GM23248 (cell line): Measurements from ENCODE around the gene WDR49. TPM values are rescaled to one million over a fixed set of nuclear protein-coding genes. Genes with fewer than 3 reads are reported as not detected.

ENCODE experiments used
- DNase-seq: peaks from one replicate; pipeline ENCODE4 v3.0.0-alpha.2; 2015
- H2AFZ ChIP-seq: fragments of 200-600 bp; sonication (generic); 2 replicates; pipeline ENCODE4 v1.6.1; 2016; ENCODE audit warnings: antibody characterized with exemption
- H3F3A ChIP-seq: fragments of 200-600 bp; sonication (generic); 2 replicates; pipeline ENCODE4 v1.6.1; 2016; ENCODE audit warnings: mild to moderate bottlenecking, antibody characterized with exemption, mixed run types; ENCODE audit not compliant: insufficient read depth
- H3K27ac ChIP-seq: fragments of 200-600 bp; sonication (generic); 2 replicates; pipeline ENCODE4 v1.5.1; 2016; ENCODE audit warnings: mild to moderate bottlenecking
- H3K27me3 ChIP-seq: fragments of 200-600 bp; sonication (generic); replicated peaks from 2 replicates; pipeline ENCODE4 v1.6.1; 2016; ENCODE audit warnings: mild to moderate bottlenecking; ENCODE audit not compliant: insufficient read depth
- H3K36me3 ChIP-seq: fragments of 200-600 bp; sonication (generic); 2 replicates; pipeline ENCODE4 v1.6.1; 2016; ENCODE audit warnings: low read depth, mild to moderate bottlenecking
- H3K4me1 ChIP-seq: fragments of 200-600 bp; sonication (generic); 2 replicates; pipeline ENCODE4 v1.6.1; 2016; ENCODE audit warnings: mild to moderate bottlenecking; ENCODE audit not compliant: insufficient read depth
- H3K4me2 ChIP-seq: fragments of 200-600 bp; sonication (generic); one replicate; pipeline ENCODE4 v1.6.1; 2016; ENCODE audit warnings: mild to moderate bottlenecking; ENCODE audit not compliant: unreplicated experiment
- H3K4me3 ChIP-seq: fragments of 200-600 bp; sonication (generic); 2 replicates; pipeline ENCODE4 v1.5.1; 2016; ENCODE audit warnings: mild to moderate bottlenecking
- H3K79me2 ChIP-seq: fragments of 200-600 bp; sonication (generic); 2 replicates; pipeline ENCODE4 v1.6.1; 2016; ENCODE audit warnings: mild to moderate bottlenecking; ENCODE audit not compliant: insufficient read depth
- H3K9ac ChIP-seq: fragments of 200-600 bp; sonication (generic); 2 replicates; pipeline ENCODE4 v1.6.1; 2016; ENCODE audit warnings: mild to moderate bottlenecking
- H3K9me2 ChIP-seq: fragments of 200-600 bp; sonication (generic); 2 replicates; pipeline ENCODE4 v1.6.1; 2016; ENCODE audit warnings: mixed run types, mild to moderate bottlenecking, moderate library complexity; ENCODE audit not compliant: insufficient read depth
- H3K9me3 ChIP-seq: fragments of 200-600 bp; sonication (generic); one replicate; pipeline ENCODE4 v1.6.1; 2017; ENCODE audit warnings: low read depth
- H4K20me1 ChIP-seq: fragments of 200-600 bp; sonication (generic); 2 replicates; pipeline ENCODE4 v1.6.0; 2016; ENCODE audit not compliant: insufficient read depth
- EZH2 ChIP-seq: fragments of 200-600 bp; sonication (generic); IDR thresholded peaks from 2 replicates; pipeline ENCODE4 v1.6.1; 2018; ENCODE audit warnings: antibody characterized with exemption, mild to moderate bottlenecking; ENCODE audit not compliant: insufficient read depth, poor library complexity, severe bottlenecking
- EZH2phosphoT487 ChIP-seq: fragments of 200-600 bp; sonication (generic); IDR thresholded peaks from 2 replicates; pipeline ENCODE4 v1.6.1; 2018; ENCODE audit warnings: antibody characterized with exemption, moderate library complexity, mild to moderate bottlenecking, low read depth; ENCODE audit not compliant: insufficient read depth
- WGBS, 2 experiments: methylation state at CpG; one replicate each; pipeline ENCODE4 v1.1.6; 2015 to 2017; ENCODE audit warnings: low lambda C conversion rate in 2 of 2, low coverage in 1 of 2; ENCODE audit errors: missing lambda C conversion rate in 2 of 2; 5-methylcytosine and 5-hydroxymethylcytosine counted together
- in situ Hi-C: fragments of 300-500 bp; cut with MboI; formaldehyde crosslinking; loops from 2 replicates; pipeline ENCODE4 v1.15.0; 2020
- polyA plus RNA-seq: library from polyadenylated mRNA; unstranded; fragments of >200 nt; fragmentation: Nextera tagmentation; extraction: Ambion mirVana; gene quantifications from 2 replicates; pipeline ENCODE4 v1.2.1, GENCODE V29; 2016
- total RNA-seq: library from RNA; depleted of rRNA; stranded (reverse); fragments of >200 nt; shearing (Covaris generic); gene quantifications from 2 replicates; pipeline ENCODE4 v1.2.3, GENCODE V29; 2014

Gene WDR49
- total and polyA plus RNA-seq, 2 experiments from 2014 or later = not detected

DNA sequence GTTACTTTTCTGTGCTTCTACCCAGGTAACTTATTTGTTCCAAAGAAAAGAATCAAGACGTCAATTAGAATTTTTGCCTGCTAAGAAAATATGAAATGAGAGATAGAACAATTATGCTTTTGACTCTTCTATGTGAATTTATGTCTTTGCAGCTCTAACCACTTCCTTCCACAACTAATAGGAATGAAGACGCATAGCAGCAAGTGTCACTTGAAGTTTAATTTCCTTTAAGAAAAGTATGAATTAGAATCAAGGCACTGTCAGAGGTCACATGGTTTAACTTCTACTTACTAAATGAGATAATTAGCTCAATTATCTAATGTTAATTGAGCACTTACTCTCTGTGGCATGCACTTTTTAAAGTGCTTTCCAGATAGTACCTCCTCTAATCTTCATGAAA is 3.3 kb downstream of the WDR49 start:
- Histone ChIP-seq H3K27ac (no peak overlapping the region), H3K27me3 (no peaks in the 10 kb centered on the region), H3K9me2 (no peaks in the 10 kb centered on the region), H2AFZ (no peak overlapping the region), H3K9me3 (no peaks in the 10 kb centered on the region), H3K36me3 (no peaks in the 10 kb centered on the region), H3K9ac (no peak overlapping the region), H3K4me1 (no peaks in the 10 kb centered on the region), H3K79me2 (no peaks in the 10 kb centered on the region), H3F3A (no peaks in the 10 kb centered on the region), H4K20me1 (no peaks in the 10 kb centered on the region), H3K4me2 (no peak overlapping the region), H3K4me3 (no peak overlapping the region)
- no peak for DNase-seq
- no peak for TF ChIP-seq EZH2
- no peak for TF ChIP-seq EZH2phosphoT487
- WGBS, 2 experiments = 54 to 66% methylated on average over 2 of the region's 2 CpGs
- in situ Hi-C loops = no loop called here

DNA sequence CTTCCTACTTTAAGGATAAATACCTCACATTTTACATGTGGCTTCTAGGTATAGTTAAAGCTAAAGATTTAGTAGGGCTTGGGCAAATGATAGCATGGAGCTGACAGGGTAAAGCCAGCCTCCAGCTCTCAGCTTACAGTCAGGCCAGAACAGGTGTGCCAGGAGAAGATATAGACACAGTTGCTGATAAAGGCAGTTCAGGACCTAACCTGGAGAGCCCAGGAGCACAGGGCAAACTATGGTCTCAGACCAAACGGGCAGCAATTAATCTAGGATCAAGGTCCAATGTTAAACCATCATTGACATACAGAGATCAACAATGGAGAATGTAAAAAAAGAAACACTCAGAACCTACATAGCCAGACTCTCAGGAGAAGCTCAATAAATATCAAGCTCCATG is 4.0 kb downstream of the WDR49 start:
- no peaks in the 10 kb centered on the region for H3K9me2 ChIP-seq
- no peak for DNase-seq
- no peak overlapping the region for H2AFZ ChIP-seq
- H3K79me2 ChIP-seq = no peaks in the 10 kb centered on the region
- no peaks in the 10 kb centered on the region for H3K27me3 ChIP-seq
- H3K9me3 ChIP-seq = no peaks in the 10 kb centered on the region
- H4K20me1 ChIP-seq = no peaks in the 10 kb centered on the region
- H3K4me3 ChIP-seq = no peak overlapping the region
- H3K36me3 ChIP-seq = no peaks in the 10 kb centered on the region
- no peaks in the 10 kb centered on the region for H3F3A ChIP-seq
- 0 to 10% methylated on average over 1 of the region's 1 CpG for WGBS, 2 experiments
- no peak overlapping the region for H3K9ac ChIP-seq
- in situ Hi-C loops = no loop called here
- TF ChIP-seq EZH2phosphoT487 = no peak
- TF ChIP-seq EZH2 = no peak
- no peak overlapping the region for H3K4me2 ChIP-seq
- H3K4me1 ChIP-seq = no peaks in the 10 kb centered on the region
- H3K27ac ChIP-seq = no peak overlapping the region

DNA sequence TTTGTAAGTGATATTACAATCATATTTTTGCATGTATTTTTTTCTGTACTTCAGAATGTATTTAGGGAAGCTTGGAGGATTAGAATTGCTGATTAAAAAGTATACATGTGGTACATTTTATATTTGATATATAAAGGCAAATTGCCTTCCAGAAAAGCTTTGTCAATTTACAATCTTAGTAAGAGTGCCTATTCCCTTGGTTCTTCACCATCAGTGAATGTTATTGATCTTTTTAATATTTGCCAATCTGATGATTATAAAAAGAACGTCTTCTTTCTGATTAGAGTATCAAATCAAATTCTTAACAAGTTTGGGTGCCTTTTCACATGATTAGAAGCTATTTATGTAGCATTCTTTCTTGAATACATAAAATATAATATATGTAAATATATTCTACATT is 9.1 kb downstream of the WDR49 start:
- no peaks in the 10 kb centered on the region for H3K79me2 ChIP-seq
- in situ Hi-C loops = no loop called here
- H3K4me3 ChIP-seq = no peak overlapping the region
- no peaks in the 10 kb centered on the region for H3K4me1 ChIP-seq
- no peaks in the 10 kb centered on the region for H3K36me3 ChIP-seq
- DNase-seq = no peak
- TF ChIP-seq EZH2 (no peak), EZH2phosphoT487 (no peak)
- no peaks in the 10 kb centered on the region for H3K9me2 ChIP-seq
- no peak overlapping the region for H3K27ac ChIP-seq
- H3K27me3 ChIP-seq = no peaks in the 10 kb centered on the region
- no peak overlapping the region for H3K4me2 ChIP-seq
- H3K9me3 ChIP-seq = no peaks in the 10 kb centered on the region
- H4K20me1 ChIP-seq = no peaks in the 10 kb centered on the region
- no peaks in the 10 kb centered on the region for H3F3A ChIP-seq
- WGBS, 2 experiments = 11 to 14% methylated on average over 1 of the region's 1 CpG
- no peak overlapping the region for H2AFZ ChIP-seq
- no peak overlapping the region for H3K9ac ChIP-seq

DNA sequence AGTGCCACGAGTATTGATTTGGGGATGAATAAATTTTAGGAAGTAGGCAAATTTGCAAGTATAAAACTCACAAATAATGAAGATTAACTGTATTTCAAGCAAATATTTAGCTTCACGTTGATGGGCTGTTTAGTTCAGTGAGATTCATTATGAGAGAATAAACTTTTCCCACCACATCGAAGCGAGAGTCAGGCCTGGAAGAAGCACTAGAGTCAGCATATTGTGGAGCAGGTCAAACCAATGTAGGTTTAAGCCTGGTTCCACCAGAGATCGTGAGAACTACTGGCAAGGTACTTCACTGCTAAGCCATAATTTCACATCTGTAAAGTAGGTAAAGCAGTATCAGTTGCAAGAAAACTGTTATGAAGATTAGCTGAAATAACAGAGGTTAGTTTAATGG is 22.3 kb downstream of the WDR49 start:
- H4K20me1 ChIP-seq = no peaks in the 10 kb centered on the region
- 32 to 36% methylated on average over 5 of the region's 5 CpGs for WGBS, 2 experiments
- H3F3A ChIP-seq = no peaks in the 10 kb centered on the region
- no peaks in the 10 kb centered on the region for H3K9me2 ChIP-seq
- no peaks in the 10 kb centered on the region for H3K36me3 ChIP-seq
- H3K4me2 ChIP-seq = no peak overlapping the region
- no peak overlapping the region for H2AFZ ChIP-seq
- no peak overlapping the region for H3K27ac ChIP-seq
- H3K4me3 ChIP-seq = no peak overlapping the region
- H3K79me2 ChIP-seq = no peaks in the 10 kb centered on the region
- DNase-seq = no peak
- no peaks in the 10 kb centered on the region for H3K4me1 ChIP-seq
- in situ Hi-C loops = no loop called here
- no peaks in the 10 kb centered on the region for H3K27me3 ChIP-seq
- TF ChIP-seq EZH2 (no peak), EZH2phosphoT487 (no peak)
- H3K9me3 ChIP-seq = no peaks in the 10 kb centered on the region
- H3K9ac ChIP-seq = no peak overlapping the region

DNA sequence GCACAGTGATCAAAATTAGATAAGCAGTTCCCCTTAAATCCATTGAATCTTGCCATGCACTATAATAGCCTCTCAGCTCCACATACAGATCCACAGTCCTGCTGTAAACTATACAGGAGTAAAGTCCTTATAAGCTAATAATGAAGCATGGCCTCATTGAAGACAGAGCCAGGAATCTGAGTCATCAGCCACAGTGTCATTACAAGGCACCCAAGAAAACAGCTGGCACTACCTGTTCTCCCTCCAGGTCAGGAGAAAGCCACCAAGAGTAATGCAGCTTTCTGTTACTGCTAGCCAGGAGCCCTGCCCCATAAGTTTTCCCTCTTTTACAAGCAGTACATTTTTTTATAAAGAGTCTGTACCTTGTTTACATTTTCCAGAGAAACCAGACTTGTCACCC is 27.3 kb downstream of the WDR49 start:
- no peak overlapping the region for H3K9ac ChIP-seq
- no peak overlapping the region for H3K27ac ChIP-seq
- no peaks in the 10 kb centered on the region for H3K27me3 ChIP-seq
- no peak overlapping the region for H3K4me2 ChIP-seq
- no peaks in the 10 kb centered on the region for H3K36me3 ChIP-seq
- H3K79me2 ChIP-seq = no peaks in the 10 kb centered on the region
- no peaks in the 10 kb centered on the region for H3F3A ChIP-seq
- H3K9me3 ChIP-seq = no peaks in the 10 kb centered on the region
- in situ Hi-C loops = no loop called here
- no peak for DNase-seq
- no peak overlapping the region for H3K4me3 ChIP-seq
- no peaks in the 10 kb centered on the region for H4K20me1 ChIP-seq
- no peaks in the 10 kb centered on the region for H3K9me2 ChIP-seq
- TF ChIP-seq EZH2phosphoT487 = no peak
- TF ChIP-seq EZH2 = no peak
- no peak overlapping the region for H2AFZ ChIP-seq
- no peaks in the 10 kb centered on the region for H3K4me1 ChIP-seq
